Upper lobe of left lung (tissue), 4 donors: Measurements from ENCODE around the gene INSR.

Source experiments
- POLR2A ChIP-seq, 4 donors: fragments of 450-650 bp; IDR thresholded peaks; one replicate each; pipeline ENCODE4 v1.5.1; 2016 to 2017; ENCODE audit warnings: antibody characterized with exemption in 4 of 4, mild to moderate bottlenecking in 2 of 4
- TF ChIP-seq, protein P1 (sequence below), 6 experiments: fragments of 450-650 bp in 4 of 6; fragments of 200-600 bp in 2 of 6; sonication (generic) in 2 of 6; IDR thresholded peaks; one replicate each; pipeline ENCODE4 v1.5.1; 2016 to 2019; ENCODE audit warnings: antibody characterized with exemption in 6 of 6

DNA sequence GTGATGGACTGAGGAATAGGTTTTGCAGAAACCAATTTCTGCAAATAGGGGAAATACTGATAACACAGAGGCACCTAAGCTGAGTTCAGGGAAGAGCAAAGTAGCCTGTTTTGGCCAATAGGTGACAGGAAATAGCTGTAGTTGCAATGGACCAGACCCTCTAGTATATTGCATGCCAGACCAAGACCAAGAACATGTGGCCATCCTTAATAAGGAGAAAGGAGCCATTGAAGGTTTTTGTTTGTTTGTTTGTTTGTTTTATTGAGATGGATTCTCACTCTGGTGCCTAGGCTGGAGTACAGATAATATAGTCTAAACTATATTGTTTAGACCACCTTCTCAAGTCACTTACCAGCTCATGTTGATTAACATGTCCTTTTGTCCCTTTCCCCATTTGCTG is 123.2 kb downstream of the INSR start:
- no peak for TF ChIP-seq POLR2A (IDR thresholded peaks at IDR 0.05)
- TF ChIP-seq, protein P1, sequence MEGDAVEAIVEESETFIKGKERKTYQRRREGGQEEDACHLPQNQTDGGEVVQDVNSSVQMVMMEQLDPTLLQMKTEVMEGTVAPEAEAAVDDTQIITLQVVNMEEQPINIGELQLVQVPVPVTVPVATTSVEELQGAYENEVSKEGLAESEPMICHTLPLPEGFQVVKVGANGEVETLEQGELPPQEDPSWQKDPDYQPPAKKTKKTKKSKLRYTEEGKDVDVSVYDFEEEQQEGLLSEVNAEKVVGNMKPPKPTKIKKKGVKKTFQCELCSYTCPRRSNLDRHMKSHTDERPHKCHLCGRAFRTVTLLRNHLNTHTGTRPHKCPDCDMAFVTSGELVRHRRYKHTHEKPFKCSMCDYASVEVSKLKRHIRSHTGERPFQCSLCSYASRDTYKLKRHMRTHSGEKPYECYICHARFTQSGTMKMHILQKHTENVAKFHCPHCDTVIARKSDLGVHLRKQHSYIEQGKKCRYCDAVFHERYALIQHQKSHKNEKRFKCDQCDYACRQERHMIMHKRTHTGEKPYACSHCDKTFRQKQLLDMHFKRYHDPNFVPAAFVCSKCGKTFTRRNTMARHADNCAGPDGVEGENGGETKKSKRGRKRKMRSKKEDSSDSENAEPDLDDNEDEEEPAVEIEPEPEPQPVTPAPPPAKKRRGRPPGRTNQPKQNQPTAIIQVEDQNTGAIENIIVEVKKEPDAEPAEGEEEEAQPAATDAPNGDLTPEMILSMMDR (IDR thresholded peaks at IDR 0.05), result no peak
